ENCODE data around the gene NADK2. TPM values are rescaled to one million over a fixed set of nuclear protein-coding genes. Genes with fewer than 3 reads are reported as not detected.

NADK2 gene
- total and polyA plus RNA-seq, 9 of the 15 experiments (the other 6 are each of a cell fraction or from before 2014, with no cell fraction given): 10.6 to 41.0 (median 24.0) TPM

- H3K4me2 ChIP-seq (ENCODE audit: insufficient read depth, low read length): peak overlapping the region; percentile 98
- no TSS peak for BruUV-seq (replicated peaks)
- H3K9me1 ChIP-seq (ENCODE audit: control insufficient read depth, insufficient read depth, low read length): no peaks in the 10 kb centered on the region
- ChIA-PET CTCF (ENCODE audit: low intra/inter-chr PET ratio) (no interaction called here), POLR2A (interaction anchor here (0.5 to 2.0 kb wide), 6 partner anchors 12 to 149 kb away, joined by 3 to 9 read pairs (median 3); partner anchors contain the start of gene NADK2)
- H3K4me3 ChIP-seq: peak overlapping the region; percentile 66
- H4K20me1 ChIP-seq (replicated peaks; ENCODE audit: control insufficient read depth, insufficient read depth, low read length): no peaks in the 10 kb centered on the region
- peak in 1 of 4 experiments; percentile 8 for DNase-seq (ENCODE audit: extremely low read depth in 1 of 4, low spot score in 3 of 4)
- WGBS (ENCODE audit: insufficient coverage, low coverage, missing lambda C conversion rate): 63% methylated on average over 4 of the region's 4 CpGs
- H2AFZ ChIP-seq (ENCODE audit: low read depth, low read length): peak overlapping the region; percentile 40; the same call in 1 of the 2 replicates
- H3K9me3 ChIP-seq (replicated peaks; ENCODE audit: control insufficient read depth, insufficient read depth, low read depth, low read length): no peaks in the 10 kb centered on the region
- intact Hi-C loops (cut with micrococcal nuclease): loop anchor here (1.0 kb wide), 1 partner anchor 74 kb away; no protein-coding TSS in a partner anchor
- peaks cover 6 to 13% of the 10 kb centered on the region in 2 experiments for H3K4me1 ChIP-seq (replicated peaks in 1 of 2; ENCODE audit: control insufficient read depth in 2 of 2, insufficient read depth in 2 of 2, low read length in 2 of 2)
- no peak for ATAC-seq
- H3K79me2 ChIP-seq (ENCODE audit: control insufficient read depth, insufficient read depth, low read length): peaks cover 93% of the 10 kb centered on the region
- in situ Hi-C loops (cut with MboI): no loop called here
- peak overlapping the region; percentile 61; the same call in 1 of the 3 replicates for H3K27ac ChIP-seq (ENCODE audit: extremely low read depth, low read depth, low read length)
- peak overlapping the region; percentile 56 to 88; a peak in 3 of 4 replicates for H3K9ac ChIP-seq (ENCODE audit: insufficient read depth in 1 of 2, low read depth in 2 of 2, low read length in 2 of 2)
- peaks cover 61% of the 10 kb centered on the region for H3K36me3 ChIP-seq (ENCODE audit: control insufficient read depth, insufficient read depth, low read length)
- TF ChIP-seq NFRKB (IDR thresholded peaks at IDR 0.05; ENCODE audit: low read depth): no peak
- TF ChIP-seq, protein P1, sequence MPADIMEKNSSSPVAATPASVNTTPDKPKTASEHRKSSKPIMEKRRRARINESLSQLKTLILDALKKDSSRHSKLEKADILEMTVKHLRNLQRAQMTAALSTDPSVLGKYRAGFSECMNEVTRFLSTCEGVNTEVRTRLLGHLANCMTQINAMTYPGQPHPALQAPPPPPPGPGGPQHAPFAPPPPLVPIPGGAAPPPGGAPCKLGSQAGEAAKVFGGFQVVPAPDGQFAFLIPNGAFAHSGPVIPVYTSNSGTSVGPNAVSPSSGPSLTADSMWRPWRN (IDR thresholded peaks at IDR 0.05; ENCODE audit: low read depth): no peak
- FAIRE-seq: no peak
- H3K27me3 ChIP-seq (ENCODE audit: control insufficient read depth in 2 of 2, insufficient read depth in 2 of 2, low read length in 2 of 2): no peaks in the 10 kb centered on the region
These were observed 88.0 kb downstream of the NADK2 start for GRCh38 chr5:36153726-36154125.

DNA sequence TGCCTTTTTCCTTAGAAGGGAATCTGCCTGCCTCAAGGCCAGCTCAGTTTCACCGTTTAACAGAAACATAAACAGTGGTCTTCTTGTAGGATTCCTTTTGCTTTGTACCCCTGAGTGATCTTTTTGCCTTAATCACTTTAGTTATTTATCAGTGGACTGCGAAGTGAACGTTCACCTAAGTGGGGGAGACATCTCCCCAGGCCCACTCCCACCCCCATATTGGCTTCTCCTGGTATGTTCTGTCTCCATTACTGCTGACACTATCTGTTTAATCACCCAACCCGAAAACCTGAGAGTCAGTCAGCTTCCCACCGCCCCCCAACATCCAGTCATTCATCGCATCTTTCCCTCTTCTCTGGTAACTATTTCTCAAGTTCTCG is 88.4 kb downstream of the NADK2 start:
- POLR2A ChIA-PET: interaction anchor here (0.9 to 2.0 kb wide), 6 partner anchors 12 to 88 kb away, joined by 3 to 9 read pairs (median 3); partner anchors contain the start of gene NADK2
- FAIRE-seq: no peak

More for the DNA sequence above, 88.4 kb downstream of the NADK2 start:
- no peaks in the 10 kb centered on the region for H3K9me3 ChIP-seq (replicated peaks; ENCODE audit: control insufficient read depth, insufficient read depth, low read depth, low read length)
- no peak for ATAC-seq
- intact Hi-C loops (cut with micrococcal nuclease): loop anchor here (1.0 kb wide), 1 partner anchor 74 kb away; no protein-coding TSS in a partner anchor
- peaks cover 57% of the 10 kb centered on the region for H3K36me3 ChIP-seq (ENCODE audit: control insufficient read depth, insufficient read depth, low read length)
- peak overlapping the region; percentile 61; the same call in 2 of the 3 replicates for H3K27ac ChIP-seq (ENCODE audit: extremely low read depth, low read depth, low read length)
- no TSS peak for BruUV-seq (replicated peaks)
- peak overlapping the region; percentile 98 for H3K4me2 ChIP-seq (ENCODE audit: insufficient read depth, low read length)
- no peaks in the 10 kb centered on the region for H3K27me3 ChIP-seq (ENCODE audit: control insufficient read depth in 2 of 2, insufficient read depth in 2 of 2, low read length in 2 of 2)
- peak overlapping the region; percentile 40; the same call in 1 of the 2 replicates for H2AFZ ChIP-seq (ENCODE audit: low read depth, low read length)
- WGBS (ENCODE audit: insufficient coverage, low coverage, missing lambda C conversion rate): 21% methylated on average over 7 of the region's 7 CpGs
- H3K9ac ChIP-seq (ENCODE audit: insufficient read depth in 1 of 2, low read depth in 2 of 2, low read length in 2 of 2): peak overlapping the region; percentile 82 to 88; a peak in 3 of 4 replicates
- no peaks in the 10 kb centered on the region for H4K20me1 ChIP-seq (replicated peaks; ENCODE audit: control insufficient read depth, insufficient read depth, low read length)
- peaks cover 93% of the 10 kb centered on the region for H3K79me2 ChIP-seq (ENCODE audit: control insufficient read depth, insufficient read depth, low read length)
- TF ChIP-seq PRDM10 (IDR thresholded peaks at IDR 0.05; ENCODE audit: partially characterized antibody): peak; percentile 81
- peak; percentile 19; the same call in 1 of the 2 replicates for TF ChIP-seq C11orf30 (IDR thresholded peaks at IDR 0.05; ENCODE audit: low read depth)
- TF ChIP-seq GTF2E2 (tag; IDR thresholded peaks at IDR 0.05): no peak
- TF ChIP-seq ZNF316 (IDR thresholded peaks at IDR 0.05): peak; percentile 43; the same call in 1 of the 2 replicates
- TF ChIP-seq EGR1 (conservative IDR thresholded peaks at IDR 0.05): 0 out of 2 replicates have a peak, but pooled peaks have one; percentile 7
- TF ChIP-seq, protein P2, sequence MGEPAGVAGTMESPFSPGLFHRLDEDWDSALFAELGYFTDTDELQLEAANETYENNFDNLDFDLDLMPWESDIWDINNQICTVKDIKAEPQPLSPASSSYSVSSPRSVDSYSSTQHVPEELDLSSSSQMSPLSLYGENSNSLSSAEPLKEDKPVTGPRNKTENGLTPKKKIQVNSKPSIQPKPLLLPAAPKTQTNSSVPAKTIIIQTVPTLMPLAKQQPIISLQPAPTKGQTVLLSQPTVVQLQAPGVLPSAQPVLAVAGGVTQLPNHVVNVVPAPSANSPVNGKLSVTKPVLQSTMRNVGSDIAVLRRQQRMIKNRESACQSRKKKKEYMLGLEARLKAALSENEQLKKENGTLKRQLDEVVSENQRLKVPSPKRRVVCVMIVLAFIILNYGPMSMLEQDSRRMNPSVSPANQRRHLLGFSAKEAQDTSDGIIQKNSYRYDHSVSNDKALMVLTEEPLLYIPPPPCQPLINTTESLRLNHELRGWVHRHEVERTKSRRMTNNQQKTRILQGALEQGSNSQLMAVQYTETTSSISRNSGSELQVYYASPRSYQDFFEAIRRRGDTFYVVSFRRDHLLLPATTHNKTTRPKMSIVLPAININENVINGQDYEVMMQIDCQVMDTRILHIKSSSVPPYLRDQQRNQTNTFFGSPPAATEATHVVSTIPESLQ (CRISPR knock-in tag; IDR thresholded peaks at IDR 0.05): no peak
- CTCF ChIA-PET (ENCODE audit: low intra/inter-chr PET ratio): no interaction called here
- H3K4me1 ChIP-seq (replicated peaks in 1 of 2; ENCODE audit: control insufficient read depth in 2 of 2, insufficient read depth in 2 of 2, low read length in 2 of 2): peaks cover 6 to 16% of the 10 kb centered on the region in 2 experiments
- peak in 2 of 4 experiments; percentile 9 to 19 for DNase-seq (ENCODE audit: extremely low read depth in 1 of 4, low spot score in 3 of 4)
- no peaks in the 10 kb centered on the region for H3K9me1 ChIP-seq (ENCODE audit: control insufficient read depth, insufficient read depth, low read length)
- in situ Hi-C loops (cut with MboI): no loop called here
- peak overlapping the region; percentile 66 for H3K4me3 ChIP-seq

All from K562 (cell line).